Globus pallidus (tissue), 1 donor: Measurements from ENCODE around the gene L1CAM.
A peak's percentile ranks its signal among the peaks of the same experiment; 100 is the strongest.

Source experiments
- DNase-seq: peaks from one replicate; pipeline ENCODE4 v3.0.0-alpha.2; 2015; ENCODE audit warnings: low spot score

The L1CAM gene, protein sequence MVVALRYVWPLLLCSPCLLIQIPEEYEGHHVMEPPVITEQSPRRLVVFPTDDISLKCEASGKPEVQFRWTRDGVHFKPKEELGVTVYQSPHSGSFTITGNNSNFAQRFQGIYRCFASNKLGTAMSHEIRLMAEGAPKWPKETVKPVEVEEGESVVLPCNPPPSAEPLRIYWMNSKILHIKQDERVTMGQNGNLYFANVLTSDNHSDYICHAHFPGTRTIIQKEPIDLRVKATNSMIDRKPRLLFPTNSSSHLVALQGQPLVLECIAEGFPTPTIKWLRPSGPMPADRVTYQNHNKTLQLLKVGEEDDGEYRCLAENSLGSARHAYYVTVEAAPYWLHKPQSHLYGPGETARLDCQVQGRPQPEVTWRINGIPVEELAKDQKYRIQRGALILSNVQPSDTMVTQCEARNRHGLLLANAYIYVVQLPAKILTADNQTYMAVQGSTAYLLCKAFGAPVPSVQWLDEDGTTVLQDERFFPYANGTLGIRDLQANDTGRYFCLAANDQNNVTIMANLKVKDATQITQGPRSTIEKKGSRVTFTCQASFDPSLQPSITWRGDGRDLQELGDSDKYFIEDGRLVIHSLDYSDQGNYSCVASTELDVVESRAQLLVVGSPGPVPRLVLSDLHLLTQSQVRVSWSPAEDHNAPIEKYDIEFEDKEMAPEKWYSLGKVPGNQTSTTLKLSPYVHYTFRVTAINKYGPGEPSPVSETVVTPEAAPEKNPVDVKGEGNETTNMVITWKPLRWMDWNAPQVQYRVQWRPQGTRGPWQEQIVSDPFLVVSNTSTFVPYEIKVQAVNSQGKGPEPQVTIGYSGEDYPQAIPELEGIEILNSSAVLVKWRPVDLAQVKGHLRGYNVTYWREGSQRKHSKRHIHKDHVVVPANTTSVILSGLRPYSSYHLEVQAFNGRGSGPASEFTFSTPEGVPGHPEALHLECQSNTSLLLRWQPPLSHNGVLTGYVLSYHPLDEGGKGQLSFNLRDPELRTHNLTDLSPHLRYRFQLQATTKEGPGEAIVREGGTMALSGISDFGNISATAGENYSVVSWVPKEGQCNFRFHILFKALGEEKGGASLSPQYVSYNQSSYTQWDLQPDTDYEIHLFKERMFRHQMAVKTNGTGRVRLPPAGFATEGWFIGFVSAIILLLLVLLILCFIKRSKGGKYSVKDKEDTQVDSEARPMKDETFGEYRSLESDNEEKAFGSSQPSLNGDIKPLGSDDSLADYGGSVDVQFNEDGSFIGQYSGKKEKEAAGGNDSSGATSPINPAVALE

DNA sequence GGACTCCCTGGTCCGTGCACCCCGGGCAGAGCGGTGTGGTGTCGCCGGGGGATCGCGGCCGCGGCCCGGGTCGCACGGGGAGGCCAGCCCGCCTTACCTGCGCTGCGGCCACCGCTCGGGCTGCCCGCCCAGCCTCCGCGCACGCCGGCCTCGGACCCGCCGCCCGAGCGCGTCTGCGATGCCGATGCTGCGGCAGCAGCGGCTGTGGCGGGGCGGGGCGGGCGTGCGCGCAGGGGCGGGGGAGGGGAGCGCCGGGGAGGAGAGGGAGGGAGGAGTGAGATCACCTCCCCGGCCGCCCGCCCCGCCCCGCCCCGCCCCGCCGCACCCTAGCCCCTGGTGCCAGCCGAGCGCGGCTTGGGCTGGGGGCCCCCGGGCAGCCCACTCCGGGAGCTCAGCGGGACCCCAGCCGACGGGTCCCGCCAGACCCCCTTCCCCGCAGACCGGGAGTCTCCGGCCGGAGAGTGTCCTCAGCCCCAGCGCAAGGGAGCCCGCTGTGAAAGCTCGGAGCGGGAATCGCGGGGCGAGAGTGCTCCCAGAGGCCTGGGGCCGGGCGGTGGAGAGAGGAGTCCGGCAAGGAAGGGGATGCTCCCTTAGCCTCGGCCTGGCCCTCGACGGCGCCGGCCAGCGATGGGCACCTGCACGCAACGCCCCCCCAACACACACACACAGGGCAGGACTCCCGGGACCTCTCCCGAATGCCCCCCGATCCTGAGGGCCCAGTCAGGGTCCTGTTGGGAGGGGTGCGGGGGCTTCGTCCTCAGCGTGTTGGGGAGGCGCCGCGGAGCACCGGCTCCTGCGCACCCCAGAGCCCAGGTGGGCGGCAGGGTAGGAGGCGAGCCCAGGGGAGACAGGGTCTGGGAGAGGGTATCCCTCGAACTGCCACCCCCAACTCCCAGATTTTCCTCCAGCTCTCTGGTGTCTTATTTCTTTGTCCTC lies at the start of gene L1CAM:
TSS of gene L1CAM (minus strand) at position 206 of the 936 bp plus-strand sequence. CDS start 10,337 bp downstream, outside the sequence.
- DNase-seq, result no peak

DNA sequence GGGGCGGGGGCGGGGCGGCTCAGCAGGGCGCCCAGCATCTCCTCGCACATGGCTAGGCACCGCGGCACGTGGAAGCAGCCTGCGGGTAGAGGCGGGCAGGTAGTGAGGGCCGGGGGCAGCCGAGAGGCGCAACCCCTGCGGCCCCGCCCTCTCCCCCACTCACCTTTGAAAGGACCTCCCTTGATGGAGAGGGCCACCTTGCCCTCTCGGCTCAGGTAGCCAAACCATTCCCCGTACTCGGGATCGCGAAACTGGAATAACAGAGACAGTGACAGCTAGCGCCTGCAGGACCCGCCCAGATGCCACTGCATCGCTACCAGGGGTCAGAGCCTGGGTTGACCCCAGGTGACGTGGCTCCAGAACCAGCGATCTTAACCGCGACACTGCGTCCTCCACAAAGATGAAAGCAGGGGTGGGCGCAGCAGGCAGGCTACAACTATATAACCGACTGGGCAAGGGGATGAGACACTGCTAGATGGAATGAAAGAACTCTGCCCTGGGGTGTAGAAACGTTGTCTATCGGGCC lies 49.4 kb upstream of the L1CAM start:
- DNase-seq, result no peak

DNA sequence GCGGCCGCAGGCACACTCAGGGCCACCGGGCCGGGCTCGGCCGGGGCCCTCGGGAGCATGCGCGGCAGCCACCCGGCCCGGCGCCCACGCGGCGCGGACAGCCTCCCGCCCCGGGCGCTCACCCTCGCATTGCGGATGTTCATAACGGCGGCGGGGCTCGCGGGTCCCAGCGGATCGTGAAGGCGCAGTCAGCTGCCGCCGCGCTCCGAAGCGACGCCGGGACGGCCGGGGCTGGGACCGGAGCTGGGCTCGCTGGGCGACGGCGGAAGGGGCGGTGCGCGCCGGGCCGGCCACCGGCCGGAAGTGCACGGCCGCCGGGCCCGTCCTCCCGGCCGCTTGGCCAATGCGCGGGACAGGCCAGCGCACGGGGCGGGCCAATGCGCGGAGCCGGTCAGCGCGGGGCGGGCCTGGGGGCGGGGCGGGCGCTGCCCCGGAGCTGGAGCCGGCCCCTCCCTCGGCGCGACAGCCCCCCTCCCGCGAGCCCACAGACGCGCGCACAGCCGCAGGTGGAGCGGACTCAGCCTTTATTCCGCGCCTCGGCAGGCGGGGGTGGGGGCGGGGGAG lies 48.9 kb upstream of the L1CAM start, which contains the start of gene NAA10:
TSS of gene NAA10 (minus strand) at position 276 of the 564 bp plus-strand sequence. CDS start at position 143, 133 bp downstream.
- peak; percentile 71 for DNase-seq

DNA sequence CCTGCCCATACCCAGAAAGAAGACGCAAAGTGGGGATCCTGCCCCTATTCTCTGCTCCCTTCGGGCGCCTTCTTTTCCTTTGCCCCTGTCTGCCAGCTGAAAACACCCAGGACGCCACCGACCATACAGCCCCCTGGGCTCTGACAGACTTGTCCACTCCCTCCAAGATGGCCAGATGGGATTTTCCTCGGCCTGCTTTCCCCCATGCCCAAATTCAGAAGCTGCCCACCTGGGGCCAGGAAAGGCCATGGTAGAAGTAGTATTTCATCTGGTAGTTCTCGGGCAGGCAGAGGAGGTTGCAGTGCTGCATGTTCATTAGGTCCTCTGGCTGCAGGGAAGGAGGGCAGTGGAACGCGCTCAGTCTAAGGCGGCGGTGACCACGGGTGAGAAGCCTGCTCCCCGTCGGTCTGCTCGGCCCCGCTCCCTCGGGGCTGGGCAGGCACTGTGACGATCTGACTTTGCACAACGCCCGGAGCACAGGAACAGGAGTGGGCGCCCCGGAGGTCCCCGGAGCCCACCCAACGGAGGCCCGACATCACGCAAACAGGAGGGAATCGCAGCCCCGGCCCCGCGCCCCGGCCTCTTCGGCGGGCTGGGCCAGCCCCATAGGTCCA lies 48.3 kb upstream of the L1CAM start:
- no peak for DNase-seq

DNA sequence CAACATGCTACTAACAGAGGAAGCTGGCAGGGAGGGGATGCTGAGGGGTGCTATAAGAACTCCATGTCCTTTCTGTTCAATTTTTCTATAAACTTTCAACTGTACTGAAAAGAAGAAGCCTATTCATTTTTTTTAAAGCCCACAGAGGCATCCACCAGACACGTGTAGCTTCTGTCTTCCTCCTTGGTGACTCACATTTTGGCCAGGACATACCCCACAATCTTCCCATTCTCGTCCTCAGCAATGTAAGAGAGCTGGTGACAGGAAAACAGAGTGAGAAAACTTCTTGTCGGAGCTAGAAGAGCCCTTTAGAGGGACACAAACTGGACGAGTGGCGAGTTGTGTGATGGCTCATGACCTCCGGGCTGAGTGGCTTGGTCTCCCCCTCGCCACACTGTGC lies 47.8 kb upstream of the L1CAM start:
- no peak for DNase-seq

DNA sequence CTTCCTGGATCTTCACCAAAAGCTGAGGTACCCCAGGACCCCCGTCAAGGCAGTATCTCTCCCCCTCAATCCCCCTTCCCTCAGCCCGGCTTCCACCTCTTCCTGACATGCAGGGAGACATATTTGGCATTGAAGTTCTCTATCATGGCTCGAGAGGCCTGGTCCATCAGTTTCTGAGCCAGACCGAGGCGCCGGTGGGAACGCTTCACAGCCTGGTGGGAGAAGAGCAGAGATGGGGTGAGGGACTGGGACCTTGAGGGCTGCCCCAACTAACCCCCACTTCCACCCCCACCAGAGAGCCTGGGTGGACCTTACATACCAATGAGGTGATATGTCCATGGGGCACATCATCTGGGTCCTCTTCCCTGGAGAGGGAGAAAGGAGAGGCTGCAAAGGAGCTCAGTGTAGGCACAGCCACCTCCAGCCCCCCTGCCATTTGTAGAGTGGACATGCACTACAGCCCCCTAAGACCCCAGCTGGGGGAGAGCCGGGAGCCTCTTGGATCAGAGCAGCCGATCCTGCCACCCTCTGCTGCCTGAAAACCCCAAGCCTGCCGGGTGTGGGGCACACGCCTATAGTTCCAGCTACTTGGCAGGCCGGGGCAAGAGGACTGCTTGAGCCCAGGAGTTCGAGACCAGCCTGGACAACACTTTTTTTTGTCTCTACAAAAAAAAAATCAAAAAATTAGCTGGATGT lies 46.4 kb upstream of the L1CAM start:
- no peak for DNase-seq

DNA sequence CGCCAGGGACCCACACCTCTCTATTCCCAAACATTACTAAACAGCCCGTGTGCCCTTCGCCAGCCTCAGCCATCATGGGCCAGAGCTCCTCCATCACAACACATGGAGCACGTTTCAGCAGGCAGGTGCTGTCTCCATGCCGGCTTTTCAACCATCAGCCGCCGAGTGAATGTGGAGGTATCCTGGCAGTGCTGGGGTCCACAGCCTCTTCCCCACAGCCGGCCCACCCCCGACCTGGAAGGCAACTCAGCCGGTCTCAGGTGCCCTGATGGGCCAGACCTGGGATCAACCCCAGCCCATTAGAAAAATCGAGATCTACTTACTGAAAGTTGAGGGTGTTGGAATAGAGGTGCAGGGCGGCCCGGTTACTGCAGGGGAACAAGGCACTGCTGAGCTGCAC lies 45.8 kb upstream of the L1CAM start:
- no peak for DNase-seq

DNA sequence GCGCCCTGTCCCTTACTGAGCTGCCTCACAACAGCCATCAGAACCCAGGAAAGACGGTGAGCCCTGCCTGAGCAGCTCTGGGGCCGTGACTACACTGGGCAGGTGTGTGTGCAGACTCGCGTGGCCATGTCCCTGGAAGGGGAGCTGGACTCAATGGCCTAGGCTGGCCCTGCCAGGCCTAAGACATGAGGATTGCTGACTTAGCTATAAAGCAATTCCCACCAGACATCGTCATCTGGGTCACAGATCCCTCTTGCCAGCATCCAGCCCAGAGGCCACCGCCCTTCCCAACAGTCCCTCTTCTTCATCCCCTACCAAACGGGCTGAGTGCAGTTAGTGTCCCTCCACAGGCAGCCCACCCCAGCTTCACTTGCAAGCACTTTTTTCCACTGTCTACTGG lies 45.2 kb upstream of the L1CAM start:
- no peak for DNase-seq

DNA sequence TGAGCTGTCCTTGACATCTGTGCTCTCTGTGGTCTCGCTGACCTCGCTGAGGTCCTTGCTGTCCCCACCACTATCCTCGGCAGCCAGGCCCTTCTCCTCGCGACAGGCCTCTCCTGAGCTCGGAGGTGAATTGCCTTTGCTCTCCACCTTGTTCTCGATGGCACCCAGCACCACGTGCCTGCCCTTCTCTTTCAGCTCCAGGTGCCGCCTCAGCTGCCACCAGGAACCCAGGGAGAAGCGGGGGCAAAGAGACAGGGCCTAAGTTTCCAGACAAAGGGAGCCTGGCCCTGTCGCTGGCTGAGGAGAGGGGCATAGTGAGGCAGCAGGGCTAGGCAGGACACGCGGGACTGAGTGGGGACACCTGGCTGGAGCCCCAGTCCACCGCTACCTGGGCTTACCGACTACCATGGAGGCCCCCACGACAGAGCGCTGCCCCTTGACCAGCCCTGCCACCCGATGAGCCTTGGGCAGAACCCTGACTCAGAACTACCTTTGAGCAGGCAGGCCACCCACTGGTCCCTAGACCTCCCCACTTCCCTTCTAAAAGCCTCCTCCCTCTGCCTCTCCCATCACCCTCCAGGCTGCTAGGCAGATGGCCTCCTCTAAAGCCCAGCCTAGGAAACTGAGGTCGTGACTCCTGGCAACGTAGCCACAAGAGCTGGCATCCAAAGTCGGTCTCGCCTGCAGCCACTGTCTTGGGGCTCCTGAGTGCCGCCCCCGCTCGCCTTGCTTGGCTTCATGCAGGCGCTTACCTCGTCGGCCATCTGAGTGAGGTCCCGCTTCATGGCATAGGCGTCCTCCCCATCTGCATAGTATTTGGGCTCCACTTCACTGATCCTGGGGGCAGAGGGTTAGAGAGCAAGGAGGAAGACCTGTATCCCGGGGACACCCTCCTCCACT lies 44.3 kb upstream of the L1CAM start:
- no peak for DNase-seq

DNA sequence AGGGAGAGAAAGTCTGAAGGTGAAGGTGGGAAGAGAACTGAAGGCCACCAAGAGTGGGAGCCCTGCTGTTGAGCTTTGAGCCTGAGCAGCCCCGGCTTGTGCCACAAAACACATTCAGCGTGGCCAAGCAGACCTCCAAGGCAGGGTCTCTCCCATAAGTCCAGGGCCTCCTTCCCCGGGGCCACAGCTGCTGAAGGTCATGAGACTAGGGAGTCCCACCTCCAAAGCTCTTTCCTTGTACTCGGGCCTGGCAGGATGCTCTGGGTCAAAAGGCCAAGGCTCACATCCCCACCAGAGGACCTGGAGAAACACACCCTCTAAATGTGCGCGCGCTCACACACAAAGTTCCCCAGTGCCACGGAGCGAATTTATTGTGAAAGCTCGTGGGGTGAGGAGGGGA lies 43.6 kb upstream of the L1CAM start:
- no peak for DNase-seq

DNA sequence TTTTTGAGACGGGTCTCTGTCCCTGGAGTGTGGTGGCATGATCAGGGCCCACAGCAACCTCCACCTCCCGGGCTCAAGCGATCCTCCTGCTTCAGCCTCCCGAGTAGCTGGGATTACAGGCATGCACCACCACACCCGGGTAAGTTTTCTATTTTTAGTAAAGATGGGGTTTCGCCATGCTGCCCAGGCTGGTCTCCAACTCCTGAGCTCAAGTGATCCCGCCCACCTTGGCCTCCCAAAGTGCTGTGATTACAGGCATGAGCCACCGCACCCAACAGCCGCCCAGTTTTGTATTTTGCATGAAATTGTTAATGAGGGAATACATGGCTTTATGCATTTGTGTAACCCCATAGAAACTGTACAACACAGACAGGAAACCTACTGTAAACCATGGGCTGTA lies 42.9 kb upstream of the L1CAM start:
- no peak for DNase-seq

DNA sequence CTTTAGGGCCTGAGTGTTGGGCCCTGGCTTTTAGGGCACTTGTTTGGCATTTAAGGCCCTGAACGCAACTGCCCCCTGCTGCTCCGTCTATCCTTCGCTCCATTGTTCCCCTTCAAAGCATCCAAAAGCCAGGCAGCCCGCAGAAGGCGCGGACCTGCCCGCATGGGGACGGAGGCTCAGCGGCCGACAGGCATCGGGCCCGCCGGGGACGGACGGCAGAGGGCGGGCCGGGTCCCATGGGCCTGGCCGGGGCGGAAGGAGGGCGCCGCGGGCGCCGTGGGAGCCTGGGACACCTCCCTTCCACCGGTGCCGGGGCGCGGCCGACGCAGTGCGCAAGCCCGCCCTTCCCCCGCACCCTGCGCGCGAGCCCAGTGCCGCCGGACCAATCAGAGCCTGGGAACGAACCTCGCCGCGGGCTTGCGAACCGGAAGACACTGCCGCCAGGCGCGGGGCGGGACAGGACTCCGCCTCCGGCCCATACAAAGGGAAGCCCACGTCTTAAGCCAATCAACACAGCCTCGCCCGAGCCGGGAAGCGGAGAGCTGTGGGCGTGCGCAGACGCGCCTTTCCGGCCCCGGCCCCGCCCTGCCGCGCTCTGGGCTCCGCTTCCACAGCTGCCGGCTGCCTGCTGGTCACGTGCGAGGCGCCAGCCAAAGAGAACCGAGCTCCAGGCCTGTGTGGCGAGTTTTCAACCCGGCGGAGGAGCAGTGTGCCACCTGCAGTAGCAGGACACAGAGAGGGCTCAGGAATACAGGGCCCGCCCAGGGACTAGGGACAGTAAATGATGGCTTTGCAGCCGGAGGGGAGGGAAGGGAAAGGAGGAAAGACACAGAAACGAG lies 42.2 kb upstream of the L1CAM start:
- peak; percentile 95 for DNase-seq

DNA sequence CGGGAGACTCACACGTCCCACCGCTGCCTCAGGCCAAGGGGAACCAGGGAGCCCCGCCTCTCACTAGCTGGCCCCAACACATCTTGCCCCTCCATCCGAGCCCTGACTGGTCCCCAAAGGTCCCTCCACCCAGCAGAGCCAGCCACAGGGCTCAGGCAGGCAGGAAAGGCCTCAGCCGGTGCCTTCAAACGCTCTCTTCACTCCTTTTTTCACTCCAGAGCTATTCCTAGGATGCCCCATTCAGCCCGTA lies 41.6 kb upstream of the L1CAM start:
- DNase-seq, result no peak

DNA sequence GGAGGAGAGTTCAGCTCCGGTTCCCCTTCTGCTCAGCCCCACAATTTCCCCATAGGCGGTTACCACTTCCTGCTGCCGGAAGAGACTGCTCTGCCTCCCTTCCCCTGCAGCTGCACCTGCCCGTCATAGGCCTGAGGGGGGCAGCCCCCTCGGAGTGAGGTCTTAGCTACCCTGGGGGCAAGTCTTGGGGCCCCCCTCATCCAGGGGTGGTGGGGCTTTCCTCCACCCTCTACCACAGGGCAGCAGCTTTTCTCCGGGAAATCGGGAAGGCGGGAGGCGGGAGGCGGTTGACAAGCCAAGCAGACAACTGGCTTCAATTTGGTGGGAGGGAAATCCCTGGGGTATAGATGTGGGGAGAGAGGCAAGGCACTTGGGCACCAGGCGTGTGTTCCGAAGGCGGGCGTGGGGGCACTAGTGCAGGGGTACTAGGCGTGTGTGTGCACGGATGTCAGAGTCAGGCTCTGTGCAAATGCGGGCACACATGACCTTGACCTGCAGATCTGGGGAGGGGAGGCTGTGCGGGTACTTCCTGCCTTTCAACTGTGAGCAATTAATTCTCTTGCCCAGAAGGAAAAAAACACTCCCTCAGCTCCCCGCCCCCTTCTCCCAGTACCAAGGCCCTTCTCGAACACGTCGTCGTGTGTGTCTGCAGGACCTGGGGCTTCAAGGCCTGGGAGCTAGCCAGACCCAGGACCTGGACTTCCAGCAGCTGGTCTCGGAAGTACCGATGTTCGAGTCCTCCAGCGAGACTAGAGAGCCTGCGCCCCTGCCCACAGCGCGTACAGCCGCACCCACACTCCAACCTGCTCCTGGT lies 41.1 kb upstream of the L1CAM start:
- DNase-seq, result no peak

DNA sequence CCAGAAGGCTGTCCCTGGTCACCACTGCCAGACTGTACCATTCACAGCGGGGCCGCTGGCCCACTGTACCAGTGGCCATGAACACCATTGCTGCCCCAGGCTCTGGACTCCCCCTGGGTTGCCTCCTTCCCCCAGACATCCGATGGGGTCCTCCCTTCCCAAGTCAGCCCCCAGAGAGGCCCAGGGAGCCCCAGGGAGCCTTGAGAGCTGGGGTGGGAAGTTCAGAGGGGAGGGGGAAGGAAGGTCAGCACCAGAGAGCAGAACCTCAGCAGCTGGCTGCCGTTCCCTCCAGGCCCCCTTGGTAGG lies 40.5 kb upstream of the L1CAM start:
- DNase-seq, result no peak

DNA sequence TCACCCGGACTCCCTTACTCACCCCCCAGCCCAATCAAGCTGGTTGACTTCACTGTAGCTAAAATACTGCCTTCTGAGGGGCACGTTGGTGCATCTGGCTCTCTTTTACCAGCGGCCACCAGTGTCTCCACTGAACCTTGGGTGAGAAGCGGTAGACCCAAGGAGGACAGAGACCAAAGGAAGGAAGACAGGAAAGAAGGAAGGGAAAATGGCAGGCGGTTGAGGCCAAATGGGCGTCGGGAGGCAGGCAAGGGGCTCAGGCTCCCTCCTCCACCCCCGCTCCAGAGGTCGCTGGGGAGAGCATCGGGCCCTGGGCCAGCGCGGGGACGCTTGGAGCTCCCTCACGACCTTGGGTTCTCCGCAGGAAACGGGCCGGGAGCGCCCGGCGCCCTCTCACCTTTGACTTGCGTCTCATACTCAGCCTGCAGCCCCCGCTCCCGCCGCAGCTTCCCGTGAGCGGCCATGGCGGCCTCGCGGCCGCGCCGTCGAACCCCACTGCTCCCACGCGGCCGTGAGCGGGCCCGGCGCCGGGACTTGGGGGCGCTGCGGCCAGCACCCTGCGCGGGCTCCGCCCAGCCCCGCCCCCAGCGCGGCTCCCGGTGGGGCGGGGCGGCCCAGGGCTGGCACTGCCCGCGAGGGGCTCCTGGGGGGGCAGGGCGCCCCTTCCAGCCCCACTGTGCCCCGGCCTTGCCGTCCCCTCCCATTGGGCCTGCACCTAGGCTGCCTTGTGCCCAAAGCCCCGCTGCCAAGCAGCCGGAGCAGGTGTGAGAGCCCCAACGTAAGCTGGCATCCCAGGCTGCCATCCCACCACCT lies 40.0 kb upstream of the L1CAM start, which contains the start of gene ARHGAP4:
TSS of gene ARHGAP4 (minus strand) at position 526 of the 813 bp plus-strand sequence. CDS start at position 464, 62 bp downstream.
- DNase-seq, result no peak
